Measurements from ENCODE around the gene MKRN3. TPM values are rescaled to one million over a fixed set of nuclear protein-coding genes. Genes with fewer than 3 reads are reported as not detected.

The MKRN3 gene
- total RNA-seq, 2 donors from 2014 or later: 0.29 to 0.80 TPM

GRCh38 chr15:23606226-23606625 is 40.8 kb downstream of the MKRN3 start:
- Mint-ChIP-seq H3K36me3 (ENCODE audit: low read depth) (no peaks in the 10 kb centered on the region), H3K27me3 (no peaks in the 10 kb centered on the region), H3K9me3 (peaks cover 9% of the 10 kb centered on the region), H3K4me1 (no peaks in the 10 kb centered on the region), H3K27ac (no peak overlapping the region), H3K4me3 (no peak overlapping the region)
- ATAC-seq (replicated peaks): no peak

GRCh38 chr15:23616536-23616935 is 51.1 kb downstream of the MKRN3 start:
- no peak overlapping the region for H3K4me3 Mint-ChIP-seq
- H3K9me3 Mint-ChIP-seq: peaks cover 5% of the 10 kb centered on the region
- no peaks in the 10 kb centered on the region for H3K36me3 Mint-ChIP-seq (ENCODE audit: low read depth)
- no peak overlapping the region for H3K27ac Mint-ChIP-seq
- no peak for ATAC-seq (replicated peaks)
- no peaks in the 10 kb centered on the region for H3K4me1 Mint-ChIP-seq
- no peaks in the 10 kb centered on the region for H3K27me3 Mint-ChIP-seq

Other genes starting within 250 kb of the MKRN3 start
- gene GOLGA6L26, start 231.5 kb upstream of the MKRN3 start, total RNA-seq: not detected
- gene GOLGA8S, start 210.9 kb upstream of the MKRN3 start, total RNA-seq: under 1 TPM; 0.06 to 0.08 TPM
- gene GOLGA6L2, start 118.4 kb upstream of the MKRN3 start, total RNA-seq: not detected
- gene MAGEL2, start 82.2 kb downstream of the MKRN3 start, total RNA-seq: not detected
- 1 to 10 TPM in 1 of 2 donors, under 1 TPM in 1; 0.16 to 1.2 TPM for gene NDN, start 121.6 kb downstream of the MKRN3 start, total RNA-seq